DMS79 treated with DMSO at 0.1 percent for 48 hours (cell line): ENCODE results near the gene HPCAL1.

Experiments
- DNase-seq: peaks from one replicate; lab custom pipeline; 2025; lab: John Stamatoyannopoulos, UW

The HPCAL1 gene

DNA sequence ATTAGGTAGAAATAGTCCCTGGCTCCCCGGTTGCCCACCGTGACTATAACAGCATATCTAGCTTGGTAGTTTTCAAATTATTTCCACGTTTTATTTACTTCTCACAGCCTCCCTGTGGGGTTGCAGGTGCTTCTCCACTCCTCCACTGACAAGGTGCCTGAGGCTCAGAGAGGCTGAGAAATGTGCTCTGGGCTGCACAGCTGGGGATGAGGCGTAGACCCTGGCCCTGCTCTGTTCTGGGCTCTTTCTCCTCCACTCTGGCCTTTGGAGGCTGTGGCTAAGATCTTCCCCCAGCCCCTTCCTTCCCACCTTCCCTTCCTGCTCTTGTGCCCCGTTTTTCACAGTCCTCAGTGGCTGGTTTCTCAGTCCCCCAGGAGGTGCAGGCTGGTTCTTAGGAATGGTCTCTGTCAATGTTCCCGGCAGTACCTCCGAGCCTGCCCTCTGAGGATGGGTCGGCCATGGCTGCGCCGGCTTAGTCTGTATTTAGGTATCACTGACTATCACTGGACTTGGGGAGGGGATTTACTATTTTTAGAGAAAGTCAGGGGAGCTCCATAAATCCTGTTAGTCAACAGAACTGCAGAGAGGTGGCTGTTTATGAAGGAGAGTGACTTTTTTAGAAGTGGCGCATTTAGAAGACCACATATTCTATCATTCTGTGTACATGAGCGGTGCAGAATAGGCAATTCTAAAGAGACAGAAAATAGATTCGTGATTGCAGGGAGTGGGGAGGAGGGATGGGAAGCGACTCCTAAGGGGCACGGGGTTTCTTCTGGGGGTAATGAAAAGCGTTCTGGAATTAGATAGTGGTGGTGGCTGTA is 35.0 kb downstream of the HPCAL1 start:
- DNase-seq, result no peak

DNA sequence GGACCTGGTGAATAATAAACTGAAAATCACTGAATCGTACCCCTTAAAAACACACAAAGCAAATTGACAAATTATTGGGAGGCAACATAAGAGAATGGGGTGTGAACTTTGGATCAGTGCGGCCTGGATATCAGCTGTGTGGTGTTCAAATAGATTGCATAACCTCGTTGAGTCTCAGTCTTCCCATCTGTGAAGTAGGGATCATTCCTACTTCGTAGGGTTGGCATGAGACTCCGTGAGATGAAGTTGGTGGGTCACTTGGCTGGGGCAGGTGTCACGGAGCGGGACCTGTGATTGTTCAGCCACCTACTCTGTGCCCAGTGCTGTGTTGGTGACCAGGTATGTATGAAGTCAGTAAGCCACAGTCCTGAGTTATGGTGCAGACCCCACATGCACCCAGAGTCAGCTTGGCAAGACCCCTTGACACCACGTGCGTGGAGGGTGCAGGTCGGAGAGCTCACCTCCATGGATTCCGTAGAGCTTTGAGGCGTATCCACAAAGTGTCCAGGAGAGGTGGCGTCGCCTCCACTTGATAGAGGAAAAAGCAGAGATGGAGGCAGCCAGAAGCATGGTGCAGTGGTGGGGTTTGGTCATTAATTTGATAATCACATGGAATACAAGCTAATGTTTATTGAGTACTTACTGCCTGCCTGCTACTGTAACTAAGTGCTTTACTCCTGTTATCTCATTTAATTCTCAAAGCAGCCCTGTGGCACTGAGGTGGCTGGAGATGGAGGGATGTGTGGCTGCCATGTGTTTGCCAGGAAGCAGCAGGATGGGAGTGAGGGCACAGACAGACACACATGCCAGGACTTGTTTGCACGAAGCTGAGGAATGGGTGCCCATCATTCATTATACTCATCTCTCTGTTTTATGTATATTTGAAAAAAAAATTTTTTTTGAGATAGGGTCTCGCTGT is 35.8 kb downstream of the HPCAL1 start:
- no peak for DNase-seq

DNA sequence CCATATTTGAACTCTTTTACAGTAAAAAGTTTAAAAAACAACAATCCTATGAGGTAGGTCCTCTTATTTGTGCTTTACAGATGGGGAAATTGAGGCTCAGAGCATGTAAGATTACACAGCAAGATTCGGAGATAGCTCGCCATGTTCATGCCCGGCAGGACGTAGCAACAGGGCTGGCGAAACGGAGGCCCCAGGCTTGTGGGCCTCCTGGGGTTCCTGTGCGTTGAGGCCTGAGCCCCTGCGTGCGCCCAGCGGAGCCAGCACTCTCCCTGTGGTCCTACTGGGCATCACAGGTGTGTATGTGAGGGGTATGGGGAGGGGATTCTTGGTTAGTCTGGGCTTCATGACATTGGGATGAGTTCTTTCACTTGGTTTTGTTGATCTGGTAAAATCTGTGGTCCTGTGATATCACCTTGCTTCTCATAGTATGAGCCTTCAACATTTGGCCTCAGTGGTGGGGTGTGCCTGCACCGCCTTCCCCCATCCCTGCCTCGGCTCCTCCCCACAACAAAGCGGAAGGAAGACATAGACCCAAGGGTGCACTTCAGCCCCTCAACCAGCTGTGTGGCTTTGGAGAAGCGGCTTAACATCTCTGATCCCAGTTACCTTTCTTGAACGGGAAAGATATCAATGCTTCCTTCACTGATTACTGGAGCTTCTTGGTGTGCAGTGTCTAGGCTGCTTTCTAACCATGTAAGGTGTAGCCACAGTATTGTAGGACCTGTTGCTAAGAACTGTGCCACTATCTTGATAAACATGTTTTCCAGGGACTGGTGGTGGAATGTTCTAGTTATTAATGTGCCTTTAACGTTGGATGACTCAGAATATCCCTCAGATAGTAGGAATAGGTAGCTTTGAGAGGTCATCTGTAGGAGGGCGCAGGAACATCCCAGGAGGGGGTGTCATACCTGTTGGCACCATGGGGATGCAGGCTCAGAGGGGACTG is 37.2 kb downstream of the HPCAL1 start:
- DNase-seq, result no peak

DNA sequence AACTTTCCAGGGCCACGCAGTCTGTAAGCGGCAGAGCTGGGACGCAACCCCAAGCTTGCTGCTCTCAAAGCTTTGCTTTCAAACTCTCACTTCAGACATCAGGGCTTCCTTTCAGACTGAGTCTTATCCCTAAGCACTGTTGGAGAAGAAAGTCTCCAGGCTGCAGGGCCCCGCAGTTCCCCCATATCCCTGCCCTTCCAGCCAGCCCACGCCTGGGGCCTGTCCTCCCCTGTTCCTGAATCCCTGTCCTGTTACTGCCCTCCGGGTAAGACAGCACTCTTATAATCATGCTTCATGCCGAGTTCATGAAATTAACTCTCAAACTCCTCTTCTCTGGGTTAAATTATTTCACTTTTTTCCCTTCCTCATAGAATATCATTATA is 37.9 kb downstream of the HPCAL1 start:
- no peak for DNase-seq

DNA sequence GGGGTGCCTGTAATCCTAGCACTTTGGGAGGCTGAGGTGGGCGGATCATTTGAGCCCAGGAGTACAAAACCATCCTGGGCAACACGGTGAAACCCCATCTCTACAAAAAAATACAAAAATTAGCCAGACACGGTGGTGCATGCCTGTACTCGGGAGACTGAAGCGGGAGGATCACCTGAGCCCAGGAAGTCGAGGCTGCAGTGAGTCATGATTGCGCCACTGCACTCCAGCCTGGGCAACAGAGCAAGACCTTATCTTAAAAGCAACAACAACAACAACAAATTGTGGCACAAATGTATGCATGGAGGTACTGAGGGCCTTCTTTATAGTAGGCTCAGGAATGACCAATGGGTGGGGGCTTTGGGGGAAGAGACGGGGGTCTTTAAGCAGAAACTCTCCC is 38.5 kb downstream of the HPCAL1 start:
- DNase-seq, result no peak

DNA sequence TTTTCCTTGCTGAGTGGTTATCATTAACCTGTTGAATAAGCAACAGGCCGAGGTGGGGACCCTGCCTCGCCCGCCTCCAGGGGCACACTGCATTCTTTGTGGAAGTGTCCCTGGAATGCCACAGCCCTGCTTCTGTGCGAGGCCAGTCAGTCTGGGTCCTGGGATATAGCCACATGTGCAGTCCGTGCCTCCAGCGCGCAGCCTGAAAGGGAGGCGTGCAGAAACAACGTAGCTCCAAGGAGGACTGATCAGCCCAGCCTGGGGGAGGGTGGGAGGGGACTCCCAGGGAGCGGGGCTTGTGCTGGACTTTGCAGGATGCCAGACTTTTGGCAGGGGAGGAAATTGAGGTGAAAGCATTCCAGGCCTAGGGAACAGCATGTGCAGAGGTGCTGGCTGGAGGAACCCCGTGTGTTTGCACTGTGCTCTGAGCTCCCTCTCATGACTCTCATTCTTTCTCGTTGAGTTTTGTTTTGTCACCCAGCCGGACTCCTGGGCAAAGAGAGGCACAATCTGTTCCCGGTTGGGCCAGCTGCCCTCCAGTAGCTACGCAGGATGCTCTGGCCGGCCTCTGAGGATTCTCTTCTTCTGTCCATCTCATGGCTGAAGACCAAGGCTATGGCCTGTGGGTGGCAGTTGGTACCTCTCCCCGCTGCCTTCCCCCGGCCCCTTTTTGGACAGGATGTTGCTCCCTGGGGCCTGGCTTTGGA is 39.7 kb downstream of the HPCAL1 start:
- DNase-seq, result no peak

DNA sequence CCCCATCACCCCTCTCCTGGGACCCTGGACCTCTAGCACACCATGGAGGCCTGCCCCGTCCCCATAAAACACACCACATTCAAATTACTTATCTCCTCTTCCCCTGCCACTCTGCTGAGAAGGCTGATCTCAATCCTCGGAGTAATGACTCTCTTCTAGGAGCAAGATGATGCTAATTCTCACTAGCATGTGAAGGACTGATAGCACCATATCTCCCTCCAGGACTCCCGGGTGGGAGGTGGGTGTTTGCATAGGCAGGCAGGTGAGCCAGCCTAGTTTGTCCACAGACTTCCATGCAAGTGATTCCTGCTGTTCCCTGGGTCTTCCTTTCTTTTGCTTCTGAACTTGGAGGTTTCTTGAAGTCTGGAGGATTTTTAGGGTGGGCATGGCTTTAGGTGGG is 40.5 kb downstream of the HPCAL1 start:
- DNase-seq, result no peak

DNA sequence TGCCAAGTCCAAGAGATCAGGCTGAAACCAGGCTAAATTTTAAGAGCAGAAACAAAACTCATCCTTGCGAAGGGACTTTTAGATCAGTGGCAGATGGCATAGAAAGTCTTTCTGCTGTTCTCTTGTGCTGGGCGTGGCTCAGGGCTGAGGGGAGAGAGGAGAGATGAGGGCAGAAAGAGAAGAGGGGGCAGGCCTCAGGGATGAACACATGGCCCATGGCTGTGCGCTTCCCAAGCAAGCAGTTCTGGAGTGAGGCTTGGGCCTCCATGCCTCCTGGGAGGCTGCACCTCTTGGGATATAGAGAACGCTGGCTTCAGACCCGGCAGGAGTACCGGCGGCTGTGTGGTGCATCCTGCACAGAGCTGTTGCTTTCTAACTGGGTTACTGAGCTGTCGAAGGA is 41.0 kb downstream of the HPCAL1 start:
- no peak for DNase-seq

DNA sequence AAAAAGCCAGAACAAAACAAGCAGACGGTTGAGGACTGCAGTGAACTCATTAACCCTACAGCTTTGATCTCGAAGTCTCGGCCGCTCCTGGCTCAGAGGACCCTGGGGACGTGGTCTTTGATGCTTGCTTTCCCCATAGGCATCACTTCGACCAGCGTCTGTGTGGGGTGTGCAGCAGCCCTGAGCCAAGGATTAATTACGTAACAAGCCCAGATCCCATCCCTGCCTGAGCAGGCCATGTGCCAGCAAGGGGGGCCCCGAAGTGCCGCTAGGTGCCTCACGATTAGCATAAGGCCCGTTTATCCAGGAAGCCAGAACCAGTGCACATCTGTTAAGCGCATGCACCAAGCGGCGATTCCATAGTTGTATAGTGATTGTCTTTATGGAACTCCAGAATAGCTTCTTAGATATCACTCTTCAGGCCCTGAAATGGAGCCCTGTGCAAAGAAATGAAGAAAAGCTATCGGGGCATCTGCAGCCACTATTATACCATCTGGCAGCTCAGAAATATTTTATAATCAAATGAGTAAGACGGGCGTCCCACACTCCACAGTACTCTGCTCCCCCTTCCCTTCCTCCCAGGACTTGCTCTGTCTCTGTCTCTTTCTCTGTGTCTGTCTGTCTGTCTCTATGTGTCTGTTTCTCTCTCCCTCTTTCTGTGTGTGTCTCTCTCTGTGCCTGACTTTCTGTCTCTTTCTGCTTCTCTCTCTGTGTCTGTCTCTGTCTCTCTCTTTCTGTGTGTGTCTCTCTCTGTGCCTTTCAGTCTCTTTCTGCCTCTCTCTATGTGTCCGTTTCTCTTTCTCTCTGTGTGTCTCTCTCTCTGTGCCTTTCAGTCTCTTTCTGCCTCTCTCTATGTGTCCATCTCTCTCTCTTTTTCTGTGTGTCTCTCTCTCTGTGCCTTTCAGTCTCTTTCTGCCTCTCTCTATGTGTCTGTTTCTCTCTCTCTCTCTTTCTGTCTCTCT is 41.7 kb downstream of the HPCAL1 start:
- no peak for DNase-seq

DNA sequence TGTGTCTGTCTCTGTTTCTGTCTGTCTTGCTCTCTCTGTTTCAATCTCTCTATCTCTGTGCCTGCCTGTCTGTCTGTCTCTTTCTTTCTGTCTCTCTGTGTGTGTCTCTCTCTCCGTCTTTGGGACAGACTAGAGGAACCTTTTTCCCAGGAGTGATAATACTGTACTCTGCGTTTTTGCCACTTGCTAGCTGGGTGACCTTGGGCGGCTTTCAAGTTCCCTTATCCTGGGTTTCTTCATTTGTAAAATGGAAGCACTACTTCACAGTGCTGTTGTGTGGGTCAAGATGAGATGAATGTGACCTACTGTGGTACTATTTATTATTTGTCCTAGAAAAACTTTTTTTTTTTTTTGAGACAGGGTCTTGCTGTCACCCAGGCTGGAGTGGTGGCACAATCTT is 42.4 kb downstream of the HPCAL1 start:
- DNase-seq, result no peak

DNA sequence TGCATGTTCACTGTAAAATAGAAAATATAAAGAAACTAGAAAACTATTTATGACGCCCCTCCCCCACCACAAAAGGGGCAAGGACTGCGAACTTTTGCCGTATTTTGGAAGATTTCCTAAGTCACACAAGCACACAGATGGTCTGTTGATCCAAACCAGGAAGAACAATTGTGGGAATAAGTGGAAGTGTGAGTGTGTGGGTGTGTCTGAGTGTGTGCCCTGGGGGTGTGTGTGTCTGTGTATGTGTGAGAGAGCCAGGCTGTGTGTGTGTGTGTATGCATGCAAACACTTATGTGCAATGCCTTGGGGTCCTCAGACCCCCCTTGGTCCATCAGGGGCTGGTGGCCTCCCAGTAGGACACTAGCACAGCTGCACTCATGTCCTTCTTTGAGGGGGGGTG is 43.1 kb downstream of the HPCAL1 start:
- DNase-seq, result no peak

DNA sequence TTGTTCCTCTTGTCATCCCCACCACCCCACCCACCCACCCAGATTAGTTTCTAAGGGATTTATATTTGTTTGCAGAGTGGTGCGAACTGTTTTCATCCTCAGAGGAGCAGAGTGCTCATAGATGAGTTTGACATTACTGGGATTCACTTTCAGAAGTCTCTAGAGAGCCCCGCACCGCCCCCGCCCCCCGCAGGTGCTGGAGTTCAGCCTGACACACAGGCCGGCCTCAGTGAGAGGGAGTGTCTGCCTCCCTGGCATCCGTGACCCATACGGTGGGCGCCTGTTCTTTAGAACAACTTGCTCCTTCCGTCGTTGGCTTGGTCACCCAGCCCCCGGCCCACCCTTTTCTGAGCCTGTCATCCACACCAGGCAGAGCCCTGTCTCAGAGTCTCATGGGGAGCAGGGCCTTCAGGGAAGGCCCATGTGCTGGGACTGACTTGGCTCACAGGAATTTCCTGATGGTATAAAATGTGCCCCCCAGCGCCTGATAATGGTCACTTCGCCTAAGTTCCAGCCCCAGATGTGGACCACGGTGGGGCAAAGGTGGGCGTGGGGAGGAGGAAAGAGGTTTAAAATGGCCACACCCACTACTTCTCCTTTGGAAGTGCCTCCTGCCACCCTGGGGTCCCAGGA is 44.3 kb downstream of the HPCAL1 start:
- DNase-seq, result no peak

DNA sequence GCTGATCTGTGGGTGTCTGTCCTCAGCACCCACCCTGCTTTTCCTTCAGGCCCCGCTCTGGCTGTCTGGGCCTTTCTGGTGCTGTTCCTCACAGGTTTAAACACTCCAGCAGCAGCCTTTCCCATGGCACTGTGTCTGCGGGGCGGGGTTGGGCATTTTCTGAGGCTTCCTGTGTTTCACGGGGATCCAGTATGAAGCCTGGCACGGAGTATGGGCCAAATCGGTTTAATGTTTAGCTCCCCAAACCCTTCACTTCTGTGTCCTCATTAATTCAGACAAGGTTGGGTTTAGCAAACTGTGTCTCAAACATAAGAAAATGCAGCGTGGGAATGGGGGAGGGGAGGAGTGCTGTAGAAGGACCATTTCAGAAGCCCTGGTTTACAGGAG is 44.9 kb downstream of the HPCAL1 start:
- no peak for DNase-seq

DNA sequence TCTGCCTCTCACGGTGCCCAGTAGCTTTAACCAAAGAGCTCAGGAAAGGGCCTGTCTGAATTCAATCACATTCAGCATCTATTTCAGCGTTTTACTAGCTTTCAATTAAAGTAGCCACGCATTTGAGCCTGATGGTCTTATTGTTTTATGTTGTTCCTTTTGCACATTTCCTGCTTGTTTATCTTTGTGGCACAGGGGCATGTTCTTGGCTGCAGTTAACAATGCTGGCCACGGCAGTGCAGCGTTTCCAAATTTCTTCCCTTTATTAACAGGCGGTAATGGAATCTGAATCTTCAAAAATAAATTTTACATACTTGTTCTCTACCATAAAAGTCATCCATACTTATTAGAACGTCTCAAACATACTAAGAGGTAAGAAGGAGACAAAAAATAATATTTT is 46.2 kb downstream of the HPCAL1 start:
- DNase-seq, result peak; percentile 42

DNA sequence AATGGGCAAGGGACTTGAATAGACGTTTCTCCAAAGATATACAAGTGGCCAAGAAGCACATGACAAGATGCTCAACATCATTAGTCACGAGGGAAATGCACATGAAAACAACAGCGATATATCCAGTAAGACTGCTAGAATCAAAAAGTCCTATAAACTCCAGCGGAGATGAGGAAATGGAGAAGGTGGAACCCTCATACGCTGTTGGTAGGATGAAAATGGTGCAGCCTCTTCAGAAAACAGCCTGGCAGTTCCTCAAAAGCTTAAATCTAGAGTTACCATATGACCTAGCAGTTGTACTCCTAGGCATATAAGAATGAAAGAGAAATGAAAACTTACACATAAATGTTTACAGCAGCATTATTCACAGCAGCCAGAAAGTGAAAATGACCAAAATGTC is 48.1 kb downstream of the HPCAL1 start:
- no peak for DNase-seq

DNA sequence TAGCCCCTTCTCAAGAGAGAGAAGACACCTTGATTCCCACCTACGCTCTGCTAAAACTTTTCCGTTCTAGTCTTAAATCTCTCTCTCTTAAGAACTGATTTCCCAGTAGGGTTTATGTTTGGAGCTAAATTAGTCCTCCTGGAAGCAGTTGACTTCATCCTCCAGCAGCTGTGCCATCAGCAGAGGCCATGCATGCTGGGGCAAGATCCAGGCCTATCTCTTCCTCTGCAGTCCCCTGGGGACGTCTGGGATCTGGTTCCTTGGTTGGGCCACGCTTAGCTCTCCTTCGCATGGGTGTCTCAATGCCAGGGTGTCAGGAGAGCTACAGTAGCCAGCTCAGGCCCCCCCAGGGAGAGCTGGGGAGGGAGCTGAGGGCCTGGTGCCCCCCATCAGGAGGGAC is 49.7 kb downstream of the HPCAL1 start:
- DNase-seq, result no peak

DNA sequence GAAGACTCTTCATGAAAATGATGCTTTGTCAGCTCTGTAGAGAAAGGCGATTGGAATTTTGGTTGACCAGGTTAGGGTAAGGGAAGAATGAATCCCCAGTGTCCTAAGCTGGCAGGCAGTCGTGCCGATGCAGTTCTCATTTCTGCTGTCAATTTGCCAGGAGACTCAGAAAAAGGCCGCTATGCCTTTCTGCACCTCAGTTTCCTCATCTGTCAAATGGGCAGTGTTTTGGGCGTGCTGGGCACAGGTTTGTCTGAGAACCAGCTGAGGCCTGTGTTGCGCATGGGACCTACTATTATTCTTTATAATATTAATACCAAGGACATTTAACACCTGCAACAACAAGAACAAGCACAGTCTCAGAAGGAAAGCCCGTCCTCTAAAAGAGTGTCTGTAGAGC is 50.3 kb downstream of the HPCAL1 start:
- DNase-seq, result no peak

DNA sequence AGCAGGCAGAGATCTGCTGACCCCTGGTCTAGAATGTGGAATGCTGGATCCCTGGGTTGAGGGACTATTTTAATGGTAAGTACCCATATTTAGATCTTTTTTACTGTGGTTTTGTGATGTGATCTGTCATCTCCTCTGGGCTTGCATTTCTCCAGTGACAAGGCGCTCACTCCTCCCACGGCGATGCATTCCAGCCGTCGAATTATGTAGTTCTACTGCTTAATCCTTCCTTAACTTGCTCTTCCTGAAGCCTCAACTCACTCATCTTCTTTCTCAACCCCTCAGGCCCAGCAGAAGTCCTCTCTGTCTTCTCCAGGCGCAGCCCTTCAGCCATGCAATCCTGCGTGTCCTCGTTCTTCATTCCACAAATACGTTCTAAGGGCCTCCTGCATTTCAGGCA is 51.2 kb downstream of the HPCAL1 start:
- no peak for DNase-seq

DNA sequence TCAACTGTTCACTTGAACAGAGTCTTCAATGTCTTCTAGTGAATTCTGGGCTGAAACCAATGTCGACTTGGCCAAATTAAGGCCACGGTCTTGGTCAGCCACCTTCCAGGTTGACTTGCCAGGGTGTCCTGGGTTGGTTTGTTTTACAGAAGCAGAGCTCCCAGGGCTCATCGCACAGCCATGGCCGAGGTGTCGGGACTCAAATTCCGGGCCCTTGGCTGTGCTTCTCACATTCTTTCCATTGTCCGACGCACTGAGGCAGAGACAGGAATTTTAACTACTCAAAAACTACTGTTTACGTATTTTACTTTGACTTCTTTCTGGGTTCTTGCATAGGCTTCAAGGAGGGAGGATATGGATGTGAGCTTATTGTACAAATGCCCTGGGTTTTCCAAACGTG is 51.7 kb downstream of the HPCAL1 start:
- DNase-seq, result no peak
